ENCODE results near the gene ART5.

Gene ART5

GRCh38 chr11:3641701-3642070 is at the start of gene ART5:
Gene ART5 (minus strand): TSS chr11:3641992. CDS start chr11:3641862, 130 bp downstream.
- DNase-seq (ENCODE audit: low read depth): no peak
- no peak within 1 kb of the TSS for H3K4me3 ChIP-seq (ENCODE audit: low read depth, low read length)
- TF ChIP-seq CTCF (IDR thresholded peaks at IDR 0.05; ENCODE audit: low read depth, low read length) (no peak), POLR2A (IDR thresholded peaks at IDR 0.05; ENCODE audit: extremely low read depth, insufficient read length) (no peak), MYC (IDR thresholded peaks at IDR 0.05; ENCODE audit: low read depth, low read length) (no peak), MAX (IDR thresholded peaks at IDR 0.05; ENCODE audit: low read depth, low read length) (no peak)

DNA sequence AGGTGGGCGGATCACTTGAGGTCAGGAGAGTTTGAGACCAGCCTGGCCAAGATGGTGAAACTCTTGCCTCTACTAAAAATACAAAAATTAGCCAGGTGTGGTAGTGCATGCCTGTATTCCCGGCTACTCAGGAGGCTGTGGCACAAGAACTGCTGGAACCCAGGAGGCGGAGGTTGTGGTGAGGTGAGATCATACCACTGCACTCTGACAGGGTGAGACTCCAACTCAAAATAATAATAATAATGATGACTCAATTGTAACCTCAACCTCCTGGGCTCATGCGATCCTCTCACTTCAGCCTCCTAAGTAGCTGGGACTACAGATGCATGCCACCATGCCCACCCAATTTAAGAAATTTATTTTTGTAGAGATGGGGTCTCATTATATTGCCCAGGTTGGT is 45.0 kb upstream of the ART5 start:
- no peak for TF ChIP-seq MAX (IDR thresholded peaks at IDR 0.05; ENCODE audit: low read depth, low read length)
- TF ChIP-seq POLR2A (IDR thresholded peaks at IDR 0.05; ENCODE audit: extremely low read depth, insufficient read length): no peak
- no peak for TF ChIP-seq CTCF (IDR thresholded peaks at IDR 0.05; ENCODE audit: low read depth, low read length)
- no peak for TF ChIP-seq MYC (IDR thresholded peaks at IDR 0.05; ENCODE audit: low read depth, low read length)
- DNase-seq (ENCODE audit: low read depth): no peak

DNA sequence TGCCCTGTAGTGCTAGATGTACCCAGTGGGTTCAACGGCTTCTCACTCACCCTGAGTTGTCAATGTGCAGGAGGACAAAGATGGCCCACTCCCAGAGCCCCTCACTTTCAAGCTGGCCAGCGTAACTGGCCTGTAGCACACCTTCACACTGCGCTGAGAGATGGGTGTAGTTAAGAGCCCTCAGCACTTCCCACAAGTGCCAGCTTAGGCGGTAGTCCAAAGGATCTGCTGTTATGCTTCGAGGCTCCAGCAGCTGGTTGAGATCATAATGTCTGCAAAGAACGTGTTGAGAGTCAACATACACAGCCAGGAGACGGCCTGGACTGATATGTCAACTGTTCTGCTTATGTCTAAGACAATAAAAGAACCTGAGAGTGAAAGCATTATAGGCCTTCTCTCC is 44.1 kb upstream of the ART5 start:
- H3K4me3 ChIP-seq (ENCODE audit: low read depth, low read length): no peak overlapping the region
- no peak for DNase-seq (ENCODE audit: low read depth)
- TF ChIP-seq POLR2A (IDR thresholded peaks at IDR 0.05; ENCODE audit: extremely low read depth, insufficient read length): no peak
- TF ChIP-seq MAX (IDR thresholded peaks at IDR 0.05; ENCODE audit: low read depth, low read length): no peak
- TF ChIP-seq MYC (IDR thresholded peaks at IDR 0.05; ENCODE audit: low read depth, low read length): no peak
- TF ChIP-seq CTCF (IDR thresholded peaks at IDR 0.05; ENCODE audit: low read depth, low read length): no peak

More for the DNA sequence above, 45.0 kb upstream of the ART5 start:
- H3K4me3 ChIP-seq (ENCODE audit: low read depth, low read length): no peak overlapping the region

DNA sequence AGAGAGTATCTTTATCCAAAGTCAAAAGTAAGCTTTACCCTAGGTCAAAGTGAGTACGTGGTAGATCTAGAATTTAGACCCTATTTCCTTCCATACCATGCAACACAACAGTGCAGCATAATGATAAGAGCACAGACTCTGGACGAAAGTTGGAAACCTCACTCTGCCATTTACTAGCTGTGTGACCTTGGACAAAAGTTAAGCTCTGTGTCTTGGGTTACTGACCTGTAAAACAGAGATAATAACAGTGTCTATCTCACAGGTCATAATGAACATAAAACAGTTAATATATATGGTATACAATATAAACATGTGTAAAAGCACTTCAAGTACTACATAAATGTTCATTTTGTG is 43.0 kb upstream of the ART5 start:
- TF ChIP-seq CTCF (IDR thresholded peaks at IDR 0.05; ENCODE audit: low read depth, low read length) (no peak), MAX (IDR thresholded peaks at IDR 0.05; ENCODE audit: low read depth, low read length) (no peak), MYC (IDR thresholded peaks at IDR 0.05; ENCODE audit: low read depth, low read length) (no peak), POLR2A (IDR thresholded peaks at IDR 0.05; ENCODE audit: extremely low read depth, insufficient read length) (no peak)
- no peak overlapping the region for H3K4me3 ChIP-seq (ENCODE audit: low read depth, low read length)
- DNase-seq (ENCODE audit: low read depth): no peak

DNA sequence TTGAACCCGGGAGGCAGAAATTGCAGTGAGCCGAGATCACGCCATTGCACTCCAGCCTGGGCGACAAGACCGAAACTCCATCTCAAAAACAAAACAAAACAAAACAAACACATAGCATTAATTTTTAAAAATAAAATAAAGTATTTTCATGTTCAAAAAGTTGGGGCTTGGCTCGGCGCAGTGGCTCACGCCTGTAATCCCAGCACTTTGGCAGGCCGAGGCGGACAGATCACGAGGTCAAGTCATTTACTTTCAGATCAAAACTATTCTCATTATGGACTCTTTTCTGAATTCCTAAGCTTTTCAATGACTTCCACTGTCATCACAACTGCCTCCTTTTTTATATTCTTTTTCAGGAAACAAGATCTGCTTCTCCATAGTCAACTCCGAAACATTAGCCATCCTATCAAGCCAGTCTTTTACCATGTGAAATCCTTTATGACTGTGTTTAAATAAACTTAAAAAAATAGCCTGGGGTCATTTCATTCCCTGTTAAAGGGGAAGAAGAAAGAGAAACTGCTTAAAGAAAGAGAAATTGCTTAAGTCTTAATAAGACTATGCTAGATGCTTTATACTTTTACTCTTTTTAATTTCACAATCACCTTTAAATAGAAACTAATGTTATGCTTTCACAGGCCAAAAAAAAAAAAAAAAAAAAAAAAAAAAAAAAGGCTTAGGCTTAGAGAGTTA is 42.5 kb upstream of the ART5 start:
- TF ChIP-seq MAX (IDR thresholded peaks at IDR 0.05; ENCODE audit: low read depth, low read length) (no peak), POLR2A (IDR thresholded peaks at IDR 0.05; ENCODE audit: extremely low read depth, insufficient read length) (no peak)
- no peak overlapping the region for H3K4me3 ChIP-seq (ENCODE audit: low read depth, low read length)
- DNase-seq (ENCODE audit: low read depth): no peak

- TF ChIP-seq POLR2A (IDR thresholded peaks at IDR 0.05; ENCODE audit: extremely low read depth, insufficient read length) (no peak), MYC (IDR thresholded peaks at IDR 0.05; ENCODE audit: low read depth, low read length) (no peak), MAX (IDR thresholded peaks at IDR 0.05; ENCODE audit: low read depth, low read length) (no peak), CTCF (IDR thresholded peaks at IDR 0.05; ENCODE audit: low read depth, low read length) (no peak)
- no peak for DNase-seq (ENCODE audit: low read depth)
- no peak overlapping the region for H3K4me3 ChIP-seq (ENCODE audit: low read depth, low read length)
These were observed 41.2 kb upstream of the ART5 start for GRCh38 chr11:3683039-3683438.

Measured in NB4 (cell line).